NCI-H1436 (cell line): ENCODE measurements around the gene GPR183.

Experiments used
- DNase-seq: peaks from one replicate; lab custom pipeline; 2025; lab: John Stamatoyannopoulos, UW

GPR183 gene, protein sequence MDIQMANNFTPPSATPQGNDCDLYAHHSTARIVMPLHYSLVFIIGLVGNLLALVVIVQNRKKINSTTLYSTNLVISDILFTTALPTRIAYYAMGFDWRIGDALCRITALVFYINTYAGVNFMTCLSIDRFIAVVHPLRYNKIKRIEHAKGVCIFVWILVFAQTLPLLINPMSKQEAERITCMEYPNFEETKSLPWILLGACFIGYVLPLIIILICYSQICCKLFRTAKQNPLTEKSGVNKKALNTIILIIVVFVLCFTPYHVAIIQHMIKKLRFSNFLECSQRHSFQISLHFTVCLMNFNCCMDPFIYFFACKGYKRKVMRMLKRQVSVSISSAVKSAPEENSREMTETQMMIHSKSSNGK

DNA sequence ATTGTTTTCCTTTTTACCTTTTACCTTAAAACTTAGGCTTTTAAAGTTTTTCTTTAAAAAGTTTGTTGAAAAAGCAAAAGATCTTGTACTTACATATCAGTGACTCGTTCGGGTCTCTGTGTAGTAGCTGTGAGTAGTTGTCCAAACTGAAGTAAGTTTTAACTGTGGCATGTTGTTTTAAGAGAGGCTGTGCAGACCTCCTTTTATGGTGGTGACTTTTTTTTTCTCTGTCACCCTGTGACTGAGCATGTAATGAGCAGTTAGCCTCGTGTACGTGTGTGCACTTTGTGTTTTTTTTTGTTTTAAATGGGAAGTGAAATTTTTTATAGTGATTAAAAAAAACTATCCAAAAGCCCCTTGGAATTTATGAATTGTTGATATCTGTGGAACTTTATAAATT is at the start of gene GPR183:
Gene GPR183, minus strand, starts transcription at position 153 of the 400 bp plus-strand sequence. CDS start 11,254 bp downstream, outside the sequence.
- DNase-seq, result no peak

DNA sequence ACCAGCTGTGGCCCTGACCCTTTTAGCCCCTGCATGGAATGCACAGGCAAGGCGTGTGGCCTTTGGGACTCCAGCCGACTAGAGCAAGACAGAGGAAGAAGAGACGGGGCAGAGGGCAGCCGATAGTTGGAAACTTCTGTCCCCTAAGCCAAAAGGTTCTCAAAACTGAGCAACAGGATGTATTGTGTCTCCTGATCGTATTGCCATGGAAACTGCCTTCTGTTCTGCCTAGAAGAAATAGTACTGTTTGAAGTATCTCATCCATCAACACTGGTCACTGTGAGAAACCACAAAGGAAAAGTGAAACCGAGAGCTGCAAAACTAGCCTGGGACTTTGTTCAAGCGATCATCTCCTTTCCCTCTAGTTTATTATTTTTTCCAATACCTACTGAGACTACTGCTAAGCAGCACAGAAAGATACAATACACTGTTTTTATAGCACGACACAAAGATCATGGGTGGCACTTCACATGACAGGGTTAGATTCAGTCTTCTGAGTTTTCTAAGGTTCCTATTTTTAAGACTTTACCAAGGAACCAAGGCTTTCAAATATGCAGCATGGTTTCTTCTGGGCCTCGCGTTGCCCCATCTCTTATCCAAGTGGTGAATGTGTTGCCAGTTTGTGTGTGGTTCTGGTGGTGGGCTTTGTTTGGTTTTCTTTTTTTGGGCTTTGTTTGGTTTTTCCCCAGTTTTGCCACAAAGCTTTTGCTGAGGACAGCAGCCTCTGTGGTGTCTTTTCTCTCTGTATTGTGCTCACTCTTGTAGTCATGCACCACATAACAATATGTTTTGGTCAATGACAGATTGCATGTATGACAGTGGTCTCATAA is 49.3 kb upstream of the GPR183 start:
- no peak for DNase-seq

DNA sequence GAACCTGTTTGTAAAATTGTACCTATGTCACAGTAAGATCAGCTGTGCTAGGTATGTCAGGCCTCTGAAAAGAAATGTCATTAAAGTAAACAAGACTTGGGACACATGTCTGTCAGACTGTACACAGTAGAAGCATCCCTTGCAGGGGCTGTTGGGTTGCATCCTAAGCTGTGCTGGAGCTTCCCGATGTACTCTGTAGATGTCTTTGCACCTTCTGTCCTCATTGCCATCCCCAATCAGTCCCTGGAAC is 48.7 kb upstream of the GPR183 start:
- no peak for DNase-seq

DNA sequence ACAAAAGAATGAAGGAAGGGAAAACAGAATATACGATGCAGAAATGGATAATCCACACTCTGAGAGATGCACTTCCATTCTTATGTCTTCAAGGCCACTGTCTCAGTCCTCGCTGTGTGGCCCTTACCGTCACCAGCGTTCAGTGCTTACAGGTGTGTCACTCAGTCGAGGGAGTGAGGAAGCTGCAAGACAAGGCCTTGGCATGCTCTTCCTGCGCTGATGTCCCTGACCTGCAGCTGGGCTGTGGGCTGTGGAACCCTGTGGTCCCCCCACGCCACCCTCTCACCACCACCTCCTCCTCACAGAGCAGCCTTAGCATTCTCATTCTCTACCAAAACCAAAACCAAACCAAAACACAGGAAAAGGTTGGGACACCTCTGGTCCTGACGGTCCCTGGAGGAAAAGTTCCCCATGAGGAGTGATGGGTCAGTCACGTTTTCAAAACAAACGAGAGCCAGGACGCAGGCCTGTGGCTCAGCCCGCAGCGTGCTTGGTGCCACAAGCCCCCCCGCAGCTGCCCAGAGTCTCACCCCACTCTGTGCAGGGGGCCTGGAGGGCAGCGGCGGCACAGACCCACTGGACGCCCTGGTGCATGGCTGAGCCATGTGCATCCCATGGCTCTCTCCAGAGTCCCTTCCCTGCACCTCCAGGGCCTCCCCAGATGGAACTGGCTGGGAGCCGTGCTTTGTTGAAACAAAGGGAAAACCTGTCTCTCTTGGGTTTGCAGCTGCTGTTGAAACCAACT is 48.2 kb upstream of the GPR183 start:
- no peak for DNase-seq

DNA sequence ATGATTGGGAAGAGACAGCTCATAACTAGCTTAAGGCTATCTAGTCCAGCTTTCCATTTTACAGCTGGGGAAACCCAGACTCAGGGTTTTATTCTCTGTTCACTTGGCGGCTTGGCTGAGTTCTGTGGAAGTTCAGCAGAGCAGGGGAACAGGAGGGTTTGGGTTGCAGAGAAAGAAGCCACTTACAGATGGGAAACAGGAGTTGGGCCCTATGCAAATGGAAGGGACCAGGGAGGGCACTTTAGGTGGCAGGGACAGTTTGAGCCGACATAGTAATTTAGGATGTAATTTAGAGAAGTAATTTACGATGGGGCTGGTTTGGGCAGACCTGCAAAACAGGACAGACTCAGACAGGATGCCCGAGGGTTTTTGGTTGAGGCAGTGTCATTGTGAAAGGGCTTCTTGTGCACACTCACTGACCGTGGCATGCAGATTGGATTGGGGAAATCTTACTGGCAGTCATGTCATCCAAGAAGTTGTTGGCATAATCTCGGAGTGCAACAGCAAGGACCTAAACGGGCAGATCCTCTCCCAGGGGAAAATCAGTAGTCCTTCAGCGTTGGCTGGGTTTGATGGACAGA is 47.3 kb upstream of the GPR183 start:
- no peak for DNase-seq

DNA sequence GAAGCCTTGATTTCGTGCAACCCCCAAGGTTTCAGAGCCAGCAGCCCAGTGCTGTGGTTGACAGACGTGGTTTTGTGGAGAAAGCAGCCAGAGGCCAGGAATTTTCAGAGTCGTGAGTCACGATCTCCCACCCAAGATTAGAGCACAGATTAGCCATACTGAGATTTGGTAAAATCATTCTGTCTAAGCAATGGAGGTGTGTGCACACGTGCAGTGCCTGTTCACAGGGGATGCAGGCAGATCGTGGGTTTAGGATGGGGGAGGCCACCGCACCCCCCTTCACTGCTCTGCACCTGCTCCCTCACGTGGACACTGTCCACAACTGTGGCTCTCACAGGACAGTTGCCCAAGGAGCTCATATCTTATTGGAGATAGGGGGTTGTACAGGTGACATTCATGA is 46.6 kb upstream of the GPR183 start:
- no peak for DNase-seq

DNA sequence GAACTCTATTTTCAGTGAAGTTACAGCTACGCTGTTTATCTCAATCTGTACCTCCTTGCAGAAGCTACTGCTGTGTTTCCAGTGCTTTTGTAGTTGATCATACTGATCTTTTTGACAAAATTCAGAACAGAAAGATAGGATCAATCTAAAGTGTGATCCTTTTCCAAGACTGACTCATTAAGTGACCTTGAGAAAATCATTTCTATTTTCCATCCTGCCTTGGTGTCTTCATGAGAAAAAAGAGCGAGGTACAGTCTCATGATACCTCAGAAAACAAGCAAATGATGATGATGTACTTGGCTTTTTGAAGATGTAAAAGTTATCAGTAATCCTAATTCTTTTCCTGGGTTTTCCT is 46.0 kb upstream of the GPR183 start:
- no peak for DNase-seq

DNA sequence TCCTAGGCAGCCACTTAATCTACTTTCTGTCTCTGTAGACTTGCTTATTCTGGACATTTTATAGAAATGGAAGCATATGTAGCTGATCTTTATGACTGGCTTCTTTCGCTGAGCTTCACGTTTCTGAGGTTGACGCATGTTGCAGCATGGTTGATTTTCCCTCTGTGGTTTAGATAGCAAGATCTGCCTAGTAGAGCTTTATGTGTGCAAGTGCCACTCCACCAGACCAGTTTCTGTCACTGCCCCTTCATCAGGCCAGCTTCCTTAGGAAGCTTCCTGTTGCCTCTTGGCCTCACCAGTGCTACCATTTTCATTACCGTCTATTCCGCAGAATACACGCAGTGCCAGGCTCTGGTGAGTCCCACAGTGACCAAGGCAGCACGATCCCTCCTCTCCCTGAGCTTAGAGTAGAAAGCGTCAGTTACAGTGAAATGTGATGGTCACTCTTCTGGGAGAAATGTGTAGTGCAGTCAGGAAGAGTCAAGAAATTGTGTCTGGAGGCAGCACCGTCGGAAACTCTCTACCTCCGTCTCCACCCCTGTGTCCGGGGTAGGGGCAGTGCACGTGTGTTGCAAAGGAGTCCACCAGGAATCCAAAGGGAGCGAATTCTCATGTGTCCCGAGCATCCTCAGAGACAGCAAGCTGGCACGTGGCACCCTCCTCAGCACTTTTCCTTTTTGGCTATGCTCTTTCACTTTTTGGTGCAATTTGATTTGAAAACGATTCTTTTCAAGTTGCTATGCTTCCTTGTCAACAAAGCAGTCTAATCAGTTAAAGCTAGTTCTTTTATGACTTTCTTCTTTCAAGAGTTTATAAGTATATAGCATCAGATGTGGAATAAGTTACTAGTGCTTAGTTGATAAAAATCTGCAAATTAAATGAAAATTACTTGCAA is 45.4 kb upstream of the GPR183 start:
- DNase-seq, result no peak

DNA sequence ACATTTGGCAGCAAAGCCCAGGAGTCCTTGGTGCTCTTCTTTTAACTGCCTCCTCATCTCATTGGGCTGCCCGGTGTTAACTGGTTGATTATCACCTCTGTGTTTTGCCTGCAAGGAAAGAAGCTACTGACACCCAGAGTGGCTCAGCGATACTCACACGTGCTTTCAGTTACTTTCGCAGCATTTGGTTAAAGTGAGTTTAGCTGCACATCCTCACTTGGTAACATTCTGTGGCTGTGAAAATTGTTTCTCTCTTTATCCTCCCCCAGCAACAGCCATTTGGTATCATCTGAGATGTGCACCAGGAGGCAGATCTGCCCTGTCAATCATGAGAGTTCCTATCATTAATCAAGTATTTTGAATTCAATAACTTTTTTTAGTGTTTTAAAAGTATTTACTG is 44.6 kb upstream of the GPR183 start:
- DNase-seq, result no peak

DNA sequence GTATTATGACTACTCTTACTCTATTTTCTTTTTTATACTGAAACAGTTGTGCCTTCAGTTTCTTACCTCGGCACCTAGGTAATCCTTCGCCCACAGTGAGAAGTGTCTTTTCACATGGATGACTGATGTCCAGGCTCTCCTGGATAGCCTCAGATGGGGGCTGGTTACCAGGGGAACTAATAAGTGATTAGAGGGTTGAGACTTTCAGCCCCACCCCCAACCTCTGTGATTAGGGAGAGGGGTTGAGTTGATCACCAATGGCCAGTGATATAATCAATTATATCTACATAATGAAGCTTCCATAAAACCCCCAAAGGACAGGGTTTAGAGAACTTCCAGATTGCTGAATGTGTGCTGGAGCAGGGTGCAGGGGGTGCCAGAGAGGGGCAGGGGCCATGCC is 43.0 kb upstream of the GPR183 start:
- DNase-seq, result no peak

DNA sequence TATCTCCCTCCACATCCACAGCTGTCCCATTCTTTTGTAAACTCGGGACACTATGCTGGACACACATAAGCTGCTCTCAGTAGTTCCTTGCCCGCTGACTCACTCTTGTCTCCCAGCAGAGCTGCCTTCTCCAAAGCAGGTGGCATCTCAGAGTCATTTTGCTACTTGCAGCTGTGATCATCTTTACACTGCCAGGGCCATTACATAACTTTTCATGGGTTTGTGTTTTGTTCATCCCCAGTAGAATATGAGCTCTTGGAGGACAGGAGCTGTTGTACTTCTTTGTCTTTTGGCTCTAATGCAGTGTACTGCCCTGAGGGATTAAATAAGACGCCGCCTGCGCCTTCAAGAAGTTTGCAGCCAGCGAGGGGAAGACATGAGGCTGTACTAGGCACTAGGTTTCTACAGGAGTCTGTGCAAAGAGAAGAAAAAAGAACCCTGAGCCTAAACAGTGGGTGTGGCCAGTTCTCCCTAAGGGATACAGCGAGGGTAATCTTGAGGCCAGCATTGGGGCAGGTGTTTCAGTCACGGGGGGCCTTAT is 40.8 kb upstream of the GPR183 start:
- DNase-seq, result no peak

DNA sequence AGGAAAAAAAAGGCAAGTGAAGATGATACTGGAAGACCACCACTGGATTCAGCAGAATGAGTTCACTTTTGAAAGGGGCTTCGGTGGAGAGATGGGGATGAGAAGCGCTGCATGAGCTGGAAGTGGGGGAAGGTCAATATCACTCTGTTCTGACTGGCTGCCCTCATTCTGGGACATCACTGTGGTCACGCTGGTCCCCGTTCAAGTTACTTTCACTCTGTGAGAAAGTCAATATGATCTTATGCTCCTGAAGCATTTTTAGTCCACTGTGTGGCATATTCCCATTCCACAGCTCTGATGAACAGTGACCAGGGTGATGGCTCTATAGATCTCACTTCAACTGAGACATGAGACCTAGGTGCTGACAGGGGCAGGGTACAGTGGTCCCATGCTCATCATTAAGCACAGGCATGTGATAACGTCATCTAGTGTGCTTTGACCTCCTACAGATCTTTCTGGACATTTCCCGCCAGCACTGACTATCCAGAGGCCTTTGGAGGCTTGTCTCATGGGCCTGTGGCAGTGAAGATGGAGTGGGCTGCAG is 40.2 kb upstream of the GPR183 start:
- no peak for DNase-seq

DNA sequence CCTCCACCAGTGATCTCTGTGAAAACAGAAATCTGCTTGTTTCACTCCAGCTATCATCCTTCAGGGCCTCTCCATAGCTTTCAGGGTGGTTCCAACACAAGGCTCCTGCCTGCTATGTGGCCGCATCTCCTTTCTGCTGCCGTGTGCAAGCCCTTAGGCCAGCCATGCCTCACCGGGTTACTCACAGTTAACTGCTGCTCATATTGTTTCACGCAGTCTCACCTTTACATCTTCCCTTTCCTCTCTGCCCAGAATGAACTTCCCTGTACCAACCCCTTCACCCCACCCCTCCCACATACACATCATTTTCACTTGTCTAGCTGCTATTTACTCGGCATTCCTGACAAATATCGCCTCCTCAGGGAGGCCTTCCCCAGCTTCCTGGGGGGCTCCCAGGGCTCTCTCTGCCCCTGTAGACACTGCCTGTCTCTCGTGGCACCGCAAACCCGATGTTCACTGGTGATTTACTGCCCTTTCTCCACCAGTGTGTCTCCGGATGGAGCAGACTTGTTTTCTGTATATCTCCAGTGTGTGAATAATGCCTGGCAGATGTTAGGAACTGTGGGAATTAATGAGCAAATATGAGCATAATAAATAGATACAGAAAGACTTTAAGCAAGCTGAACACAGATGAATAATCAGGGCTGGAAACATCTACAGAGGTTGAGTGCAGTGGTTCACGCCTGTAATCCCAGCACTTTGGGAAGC is 39.3 kb upstream of the GPR183 start:
- DNase-seq, result no peak

DNA sequence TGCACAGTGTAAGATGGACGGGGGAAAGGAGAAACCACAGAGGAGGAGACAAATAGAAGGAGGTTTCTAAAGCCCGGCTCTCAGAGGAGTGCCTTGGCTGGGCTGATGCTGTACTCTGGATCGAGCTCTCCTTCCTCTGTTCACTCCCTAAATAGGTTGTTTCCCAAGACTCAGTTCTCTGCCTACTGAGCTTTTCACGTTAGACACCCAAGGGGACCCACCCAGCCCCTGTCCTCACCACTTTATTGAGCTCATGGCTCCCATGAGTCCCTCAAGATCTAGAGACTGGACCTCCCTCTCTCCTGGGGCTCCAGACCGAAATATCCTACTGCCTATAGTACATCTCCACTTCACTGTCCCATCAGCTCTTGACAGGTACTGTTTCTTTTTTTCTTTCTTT is 38.1 kb upstream of the GPR183 start:
- no peak for DNase-seq

DNA sequence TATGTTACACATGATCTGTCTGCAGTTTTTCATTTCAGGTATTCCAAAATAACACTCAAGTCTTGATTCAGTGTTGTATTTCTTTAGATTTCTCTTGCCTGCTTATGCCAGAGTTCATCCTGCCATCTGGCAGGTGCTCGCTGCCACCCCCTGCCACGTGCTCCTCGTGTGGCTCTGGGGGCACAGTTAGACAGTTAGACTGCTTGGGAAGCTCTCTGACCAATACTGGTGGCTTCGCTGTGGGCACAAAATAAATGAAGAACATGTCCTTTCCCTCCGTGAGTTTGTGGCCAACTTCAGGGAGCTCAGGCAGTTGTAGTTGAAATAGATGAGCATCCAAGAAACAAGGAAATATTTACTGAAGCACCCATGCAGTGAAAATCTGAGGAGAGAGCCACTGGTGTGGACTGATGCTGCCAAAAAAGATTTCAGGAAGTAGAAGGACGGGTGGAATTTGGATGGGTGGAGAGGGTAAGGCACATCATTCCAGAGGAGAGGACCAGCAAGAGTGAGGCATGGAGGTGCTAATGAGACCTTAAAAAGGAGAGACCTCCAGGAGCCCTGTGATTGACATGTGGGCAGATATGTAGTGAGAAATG is 37.5 kb upstream of the GPR183 start:
- DNase-seq, result no peak

DNA sequence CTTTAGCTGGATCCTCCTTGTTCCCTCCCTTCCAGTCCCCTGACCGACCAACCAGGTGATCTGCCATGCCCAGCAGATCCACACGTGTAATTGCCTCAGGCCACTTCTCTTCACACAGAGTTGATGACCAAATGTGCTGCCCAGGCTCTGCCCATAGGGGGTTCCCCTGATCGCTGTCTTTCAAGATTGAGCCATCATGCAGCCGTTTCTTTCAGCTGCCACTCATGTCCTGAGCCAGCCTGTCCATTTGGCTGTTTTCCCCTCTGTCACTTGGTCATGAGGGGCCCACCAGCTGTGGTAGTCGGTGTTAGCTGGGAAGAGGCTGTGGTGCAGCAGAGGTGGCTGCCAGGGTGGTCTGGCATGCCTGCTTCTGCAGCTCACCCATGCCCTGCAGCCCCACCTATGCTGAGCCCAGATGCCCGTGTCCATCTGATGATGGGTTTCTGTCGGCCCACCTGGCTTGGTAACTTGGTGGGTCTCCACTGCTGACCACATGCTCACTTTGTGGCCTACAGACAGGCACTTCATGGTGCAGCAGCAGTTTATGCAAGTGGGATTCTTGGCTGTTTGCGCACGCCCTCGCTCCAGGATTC is 35.6 kb upstream of the GPR183 start:
- no peak for DNase-seq

DNA sequence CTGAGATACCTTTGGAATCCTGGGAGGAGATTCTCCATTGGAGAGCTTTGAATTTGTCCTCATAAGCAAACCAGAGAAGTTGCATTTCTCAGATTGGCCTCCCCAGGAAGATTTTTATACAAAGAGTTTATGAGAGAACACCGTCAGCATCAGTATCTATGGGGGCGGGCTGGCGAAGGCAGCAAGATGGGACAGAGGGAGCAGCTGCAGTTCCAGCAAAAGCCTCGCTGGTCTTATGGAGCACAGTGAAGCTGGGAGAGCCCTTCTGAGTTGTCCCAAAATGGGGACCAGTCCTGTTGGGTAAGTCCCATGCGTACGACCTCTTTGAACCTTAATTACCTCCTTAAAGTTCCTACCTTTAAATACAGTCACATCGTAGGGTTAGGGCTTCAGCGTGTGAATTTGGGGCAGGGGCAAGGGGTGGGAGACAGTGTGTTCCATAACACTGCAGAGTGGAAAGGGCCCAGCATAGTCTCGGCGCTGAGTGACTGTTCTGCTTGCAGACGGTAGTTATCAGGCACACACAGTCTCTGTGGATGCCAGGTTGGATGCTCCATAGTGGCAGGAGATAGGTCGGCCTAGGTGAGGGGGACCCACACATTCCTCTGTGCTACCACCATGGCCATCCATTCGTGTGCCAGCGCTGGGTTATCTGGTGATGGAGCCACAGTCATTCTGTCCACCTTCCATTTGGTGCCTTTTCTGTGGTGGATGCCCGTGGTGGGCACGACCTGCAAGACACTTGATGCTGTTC is 34.9 kb upstream of the GPR183 start:
- DNase-seq, result no peak

DNA sequence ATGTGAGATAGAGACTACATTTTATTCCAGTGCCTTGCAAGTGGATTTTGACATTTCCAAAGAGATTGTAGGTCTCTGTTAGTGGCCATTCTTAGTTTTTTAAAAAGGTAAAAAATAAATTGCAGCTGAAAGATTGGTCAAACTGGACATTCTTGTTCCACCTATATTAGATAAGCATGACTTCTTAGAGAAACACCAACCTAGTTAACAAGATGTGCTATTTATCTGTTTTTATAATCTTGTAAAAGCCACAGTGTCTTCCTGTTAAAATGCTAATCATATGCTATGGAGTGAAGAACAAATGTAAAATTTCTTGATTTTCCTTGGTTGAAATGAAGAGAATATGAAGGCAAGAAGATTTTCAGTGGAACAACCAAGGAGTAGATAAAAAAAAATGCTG is 33.4 kb upstream of the GPR183 start:
- DNase-seq, result no peak
